ENCODE measurements around the gene HSPA14.
"Not testable (repeated sequence)": the region's sequence is repeated elsewhere in the genome, so short reads cannot be mapped to it uniquely, and the experiment has no call there.

Gene HSPA14, protein sequence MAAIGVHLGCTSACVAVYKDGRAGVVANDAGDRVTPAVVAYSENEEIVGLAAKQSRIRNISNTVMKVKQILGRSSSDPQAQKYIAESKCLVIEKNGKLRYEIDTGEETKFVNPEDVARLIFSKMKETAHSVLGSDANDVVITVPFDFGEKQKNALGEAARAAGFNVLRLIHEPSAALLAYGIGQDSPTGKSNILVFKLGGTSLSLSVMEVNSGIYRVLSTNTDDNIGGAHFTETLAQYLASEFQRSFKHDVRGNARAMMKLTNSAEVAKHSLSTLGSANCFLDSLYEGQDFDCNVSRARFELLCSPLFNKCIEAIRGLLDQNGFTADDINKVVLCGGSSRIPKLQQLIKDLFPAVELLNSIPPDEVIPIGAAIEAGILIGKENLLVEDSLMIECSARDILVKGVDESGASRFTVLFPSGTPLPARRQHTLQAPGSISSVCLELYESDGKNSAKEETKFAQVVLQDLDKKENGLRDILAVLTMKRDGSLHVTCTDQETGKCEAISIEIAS

DNA sequence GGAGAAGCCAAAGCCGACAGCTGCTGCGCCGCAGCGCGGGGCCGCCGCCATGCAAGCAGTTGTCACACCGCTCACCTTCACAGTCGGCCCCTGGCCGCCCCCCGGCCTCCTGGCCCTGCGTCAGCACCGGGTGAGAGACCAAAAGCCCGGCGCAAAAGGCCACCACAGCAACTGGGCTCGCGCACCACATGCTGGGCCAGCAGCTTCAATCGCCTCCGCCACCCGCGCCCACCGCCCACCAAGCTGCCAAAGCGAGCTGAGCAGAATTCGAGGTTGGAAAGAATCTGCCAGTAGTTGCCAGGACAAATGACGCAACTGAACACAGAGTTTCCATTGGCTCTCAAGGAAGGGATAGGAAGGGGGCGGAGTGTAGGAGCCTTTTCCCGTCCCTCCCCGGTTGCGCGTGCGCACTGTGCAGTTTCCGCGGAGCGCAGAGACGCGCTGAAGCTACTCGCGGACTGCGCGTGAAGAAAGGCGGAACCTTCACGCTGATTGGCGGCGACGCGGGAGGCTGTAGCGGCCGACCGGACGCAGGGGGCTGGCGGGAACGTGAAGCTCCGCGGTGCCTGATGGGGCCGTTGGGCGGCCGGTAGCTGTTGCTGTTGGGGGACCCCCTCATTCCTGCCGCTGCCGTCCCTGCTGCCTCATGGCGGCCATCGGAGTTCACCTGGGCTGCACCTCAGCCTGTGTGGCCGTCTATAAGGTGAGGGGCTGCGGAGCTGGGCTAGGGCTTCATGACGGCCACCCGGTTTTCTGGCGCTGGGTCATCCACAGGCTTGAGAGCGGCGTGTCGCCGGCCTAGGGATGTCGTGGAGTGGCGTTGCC, at the start of gene HSPA14, which contains the start of the genes CDNF and MSANTD7:
Gene HSPA14 (plus strand): TSS at position 550 of the 825 bp plus-strand sequence. CDS start 97 bp downstream, at position 647.
Gene CDNF (minus strand): TSS at position 281 of the 825 bp plus-strand sequence. CDS start 91 bp downstream, at position 190.
Gene MSANTD7 (plus strand): TSS at position 550 of the 825 bp plus-strand sequence. CDS start 3,979 bp downstream, outside the sequence.
- peak; percentile 98 for DNase-seq (ENCODE audit: low read depth in 2 of 2)

DNA sequence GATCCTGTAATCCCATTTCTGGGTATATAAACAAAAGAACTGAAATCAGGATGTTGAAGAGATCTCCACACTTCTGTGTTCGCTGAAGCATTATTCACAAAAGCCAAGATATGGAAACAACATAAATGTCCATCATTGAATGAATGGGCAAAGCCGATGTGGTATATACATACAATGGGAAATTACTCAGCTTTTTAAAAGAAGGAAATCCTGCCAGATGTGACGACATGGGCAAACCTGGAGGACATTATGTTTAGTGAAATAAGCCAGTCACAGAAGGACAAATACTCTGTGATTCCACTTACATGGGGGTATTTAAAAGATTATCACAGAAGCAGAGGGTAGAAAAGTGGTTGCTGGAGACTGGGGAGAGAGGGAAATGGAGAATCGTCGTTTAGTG, 39.5 kb upstream of the HSPA14 start:
- DNase-seq (ENCODE audit: low read depth in 2 of 2): no peak

DNA sequence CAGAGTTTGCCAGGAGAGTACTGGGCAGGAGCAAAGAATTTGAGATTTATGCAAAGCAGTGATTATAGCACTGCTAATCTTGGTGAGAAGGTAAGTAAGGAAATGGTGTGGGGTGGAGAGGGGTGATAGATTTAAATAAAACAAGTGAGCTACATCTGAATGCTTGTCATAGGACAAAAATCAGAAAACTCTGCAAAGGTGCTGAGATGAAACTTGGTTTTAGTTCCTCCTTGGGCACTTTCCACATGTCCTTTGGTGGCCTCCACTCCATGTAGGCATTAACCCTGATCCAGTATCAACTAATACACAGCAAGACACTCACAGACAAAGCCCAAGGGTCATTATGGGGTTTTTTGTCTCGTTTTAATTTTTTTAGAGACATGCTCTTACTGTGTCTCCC, 37.7 kb upstream of the HSPA14 start:
- DNase-seq (ENCODE audit: low read depth in 2 of 2): no peak

DNA sequence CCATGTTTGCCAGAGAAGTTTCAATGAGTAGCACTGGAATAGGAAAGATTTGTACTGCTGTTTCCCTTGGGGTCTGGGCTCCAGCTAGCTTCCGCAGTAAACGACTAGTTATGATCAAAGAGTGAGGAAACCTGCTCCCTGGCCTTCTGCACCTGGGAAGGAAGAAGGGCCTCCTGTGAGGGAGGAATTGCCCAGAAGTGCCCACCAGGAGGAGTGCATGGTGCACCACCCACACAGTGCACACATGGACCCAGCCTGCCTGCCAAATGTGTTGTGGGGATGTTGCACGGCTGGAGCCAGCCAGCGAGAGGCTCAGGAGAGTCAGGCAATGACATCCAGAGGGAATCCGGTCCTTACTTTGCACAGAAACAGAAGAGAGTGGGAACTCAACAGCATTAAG, 36.4 kb upstream of the HSPA14 start:
- no peak for DNase-seq (ENCODE audit: low read depth in 2 of 2)

DNA sequence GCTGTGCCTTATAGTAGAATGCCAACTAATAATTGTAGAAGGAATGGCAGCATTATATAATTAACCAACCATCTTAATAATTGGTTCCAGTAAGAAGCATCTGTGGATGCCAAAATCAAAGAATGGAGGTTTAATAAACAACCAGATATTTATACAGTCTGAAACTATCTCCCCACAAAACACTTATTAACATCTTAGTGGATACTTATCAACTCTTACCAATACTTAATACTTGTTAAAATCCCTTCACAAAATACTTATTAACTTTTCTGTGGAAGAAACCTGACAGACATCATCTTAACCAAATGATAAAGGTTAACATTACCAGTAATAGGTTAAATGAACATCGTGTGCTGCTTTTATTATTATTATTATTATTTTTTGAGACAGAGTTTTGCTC, 34.3 kb upstream of the HSPA14 start:
- no peak for DNase-seq (ENCODE audit: low read depth in 2 of 2)

DNA sequence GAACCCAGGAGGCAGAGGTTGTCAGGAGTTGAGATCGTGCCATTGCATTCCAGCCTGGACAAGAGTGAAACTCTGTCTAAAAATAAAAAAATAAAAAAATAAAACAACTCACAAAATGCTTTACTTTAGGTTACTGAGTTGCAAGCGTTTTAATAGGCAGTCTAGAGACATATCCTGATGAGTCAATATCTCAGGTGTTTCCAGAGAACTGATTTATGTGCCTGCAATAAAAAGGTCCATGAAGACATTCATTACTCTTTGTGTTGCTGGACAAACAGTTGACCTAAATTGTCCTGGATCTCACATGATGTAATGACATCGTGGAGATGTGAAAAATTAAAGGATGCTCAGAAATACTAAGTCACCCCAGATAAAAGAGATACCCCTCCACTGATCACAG, 31.8 kb upstream of the HSPA14 start:
- DNase-seq (ENCODE audit: low read depth in 2 of 2): no peak

DNA sequence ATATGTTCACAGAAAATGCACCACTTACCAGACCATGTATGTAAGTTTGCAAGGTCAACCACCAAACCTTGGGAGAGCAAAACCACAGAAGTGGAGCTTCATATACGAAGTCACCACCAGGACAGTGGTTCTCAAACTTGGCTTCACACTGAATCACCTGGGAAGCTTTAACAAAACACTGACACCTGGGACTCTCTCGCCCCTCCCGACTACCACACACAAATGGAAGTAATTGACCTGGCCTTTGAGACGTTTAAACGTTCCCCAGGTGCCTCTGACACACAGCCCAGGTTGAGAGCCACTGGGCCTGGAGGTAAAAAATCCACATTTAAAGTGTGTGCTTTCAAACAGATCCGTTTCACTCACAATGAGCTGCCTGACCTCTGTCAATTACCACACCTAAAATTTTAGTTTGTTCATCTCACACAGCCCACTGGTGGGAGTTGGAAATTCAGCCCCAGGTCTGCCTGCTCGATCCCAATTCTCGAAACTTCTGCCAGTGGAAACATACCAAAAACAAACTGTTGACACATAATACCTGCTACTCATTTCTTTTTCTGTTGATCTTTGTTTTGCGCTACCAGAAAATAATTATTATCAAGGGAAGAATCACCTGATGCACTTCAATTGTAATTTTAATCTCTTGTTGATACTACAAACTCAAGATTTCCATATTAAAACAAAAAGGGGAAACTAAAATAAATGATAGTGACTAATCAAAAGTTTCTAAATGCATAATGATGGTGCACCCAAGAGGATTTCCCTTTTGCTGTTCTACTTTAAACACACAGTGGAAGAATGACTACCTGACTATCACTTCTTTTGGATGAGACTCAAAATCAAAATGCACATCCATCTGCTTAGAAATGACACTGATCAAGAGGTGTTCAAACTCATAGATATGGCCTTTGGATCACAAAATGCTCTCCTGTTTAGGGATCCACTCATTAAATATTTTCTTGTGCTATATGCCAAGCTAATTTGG, 26.8 kb upstream of the HSPA14 start:
- no peak for DNase-seq (ENCODE audit: low read depth in 2 of 2)

DNA sequence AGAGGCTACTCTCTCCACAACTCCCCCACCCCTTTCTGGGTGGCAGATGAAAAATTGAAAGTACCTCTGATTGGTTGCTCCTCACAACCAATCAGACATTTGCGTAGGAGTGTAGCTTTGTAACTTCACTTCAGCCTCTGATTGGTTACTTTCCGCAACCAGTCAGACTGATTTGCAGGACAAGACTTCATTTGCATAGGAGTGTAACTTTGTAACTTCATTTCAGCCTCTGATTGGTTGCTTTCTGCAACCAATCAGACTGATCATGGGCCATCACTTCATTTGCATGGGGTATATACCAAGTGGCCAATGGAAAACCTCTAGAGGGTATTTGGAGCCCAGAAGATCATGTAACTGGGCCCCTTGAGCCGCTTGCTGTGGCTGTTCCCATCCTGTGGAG, 25.8 kb upstream of the HSPA14 start:
- no peak for DNase-seq (ENCODE audit: low read depth in 2 of 2)

DNA sequence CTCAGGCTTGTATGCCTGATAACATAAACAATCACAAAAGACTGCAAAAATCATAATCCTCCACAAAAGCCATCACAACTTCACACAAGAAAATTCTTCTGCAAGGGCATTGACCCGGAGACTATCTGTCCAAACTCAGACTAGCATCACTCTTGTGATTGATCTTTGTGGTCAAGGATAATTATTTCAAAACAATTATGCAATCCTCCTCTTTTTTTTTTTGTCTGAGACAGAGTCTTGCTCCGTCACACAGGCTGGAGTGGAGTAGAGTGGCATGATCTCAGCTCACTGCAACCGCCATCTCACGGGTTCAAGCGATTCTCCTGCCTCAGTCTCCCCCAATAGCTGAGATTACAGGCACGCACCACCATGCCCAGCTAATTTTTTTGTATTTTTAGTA, 22.4 kb upstream of the HSPA14 start:
- DNase-seq (ENCODE audit: low read depth in 2 of 2): no peak

DNA sequence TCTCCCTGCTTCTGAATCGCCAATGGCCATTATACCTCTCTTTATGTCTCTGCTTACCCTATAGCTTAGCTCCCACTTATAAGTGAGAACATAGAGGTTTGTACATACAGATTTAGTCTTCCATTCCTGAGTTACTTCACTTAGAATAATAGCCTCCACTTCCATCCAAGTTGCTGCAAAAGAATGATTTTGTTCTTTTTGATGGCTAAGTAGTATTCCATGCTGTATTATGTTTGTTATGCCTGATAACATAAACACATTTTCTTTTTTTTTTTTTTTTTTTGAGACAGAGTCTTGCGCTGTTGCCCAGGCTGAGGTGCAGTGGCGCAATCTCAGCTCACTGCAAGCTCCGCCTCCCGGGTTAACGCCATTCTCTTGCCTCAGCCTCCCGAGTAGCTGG, 21.4 kb upstream of the HSPA14 start:
- DNase-seq (ENCODE audit: low read depth in 2 of 2): not testable (repeated sequence)

DNA sequence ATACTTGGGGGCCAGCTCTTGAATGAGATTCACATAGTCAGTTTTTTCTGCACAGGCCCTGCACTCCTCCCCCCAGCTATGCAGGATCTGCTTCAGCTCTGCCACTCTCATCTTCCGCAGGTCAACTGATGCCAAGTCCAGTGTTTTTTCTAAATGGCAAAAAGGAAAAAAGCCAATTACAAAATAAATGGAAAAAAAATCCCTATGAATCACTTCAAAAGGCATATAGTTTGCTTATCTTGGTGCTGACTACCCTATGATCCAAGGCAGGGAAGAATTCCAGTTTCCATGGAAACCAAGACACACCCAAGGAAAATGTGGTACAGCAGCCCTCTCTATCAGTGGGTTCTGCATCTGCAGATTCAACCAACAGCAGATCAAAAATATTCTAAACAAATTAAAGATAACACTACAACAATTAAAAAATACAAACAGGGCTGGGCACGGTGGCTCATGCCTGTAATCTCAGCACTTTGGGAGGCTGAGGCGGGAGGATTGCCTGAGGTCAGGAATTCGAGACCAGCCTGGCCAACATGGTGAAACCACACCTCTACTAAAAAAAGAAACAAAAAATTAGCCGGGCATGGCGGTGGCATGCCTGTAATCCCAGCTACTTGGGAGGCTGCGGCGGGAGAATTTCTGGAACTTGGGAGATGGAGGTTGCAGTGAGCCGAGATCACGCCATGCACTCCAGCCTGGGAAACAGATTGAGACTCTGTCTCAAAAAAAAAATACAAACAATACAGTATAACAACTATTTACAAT, 17.9 kb upstream of the HSPA14 start:
- DNase-seq (ENCODE audit: low read depth in 2 of 2): no peak

DNA sequence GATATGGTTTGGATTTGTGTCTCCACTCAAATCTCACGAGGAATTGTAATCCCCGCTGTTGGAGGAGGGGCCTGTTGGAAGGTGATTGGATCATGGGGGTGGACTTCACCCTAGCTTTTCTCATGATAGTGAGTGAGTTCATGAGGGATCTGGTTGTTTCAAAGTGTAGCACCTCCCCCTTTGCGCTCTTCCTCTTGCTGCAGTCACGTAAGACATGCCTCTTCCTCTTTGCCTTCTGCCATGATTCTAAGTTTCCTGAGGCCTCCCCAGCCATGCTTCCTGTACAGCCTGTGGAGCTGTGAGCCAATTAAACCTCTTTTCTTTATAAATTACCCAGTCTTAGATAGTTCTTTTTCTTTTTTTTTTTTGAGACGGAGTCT, 17.3 kb upstream of the HSPA14 start:
- DNase-seq (ENCODE audit: low read depth in 2 of 2): no peak

DNA sequence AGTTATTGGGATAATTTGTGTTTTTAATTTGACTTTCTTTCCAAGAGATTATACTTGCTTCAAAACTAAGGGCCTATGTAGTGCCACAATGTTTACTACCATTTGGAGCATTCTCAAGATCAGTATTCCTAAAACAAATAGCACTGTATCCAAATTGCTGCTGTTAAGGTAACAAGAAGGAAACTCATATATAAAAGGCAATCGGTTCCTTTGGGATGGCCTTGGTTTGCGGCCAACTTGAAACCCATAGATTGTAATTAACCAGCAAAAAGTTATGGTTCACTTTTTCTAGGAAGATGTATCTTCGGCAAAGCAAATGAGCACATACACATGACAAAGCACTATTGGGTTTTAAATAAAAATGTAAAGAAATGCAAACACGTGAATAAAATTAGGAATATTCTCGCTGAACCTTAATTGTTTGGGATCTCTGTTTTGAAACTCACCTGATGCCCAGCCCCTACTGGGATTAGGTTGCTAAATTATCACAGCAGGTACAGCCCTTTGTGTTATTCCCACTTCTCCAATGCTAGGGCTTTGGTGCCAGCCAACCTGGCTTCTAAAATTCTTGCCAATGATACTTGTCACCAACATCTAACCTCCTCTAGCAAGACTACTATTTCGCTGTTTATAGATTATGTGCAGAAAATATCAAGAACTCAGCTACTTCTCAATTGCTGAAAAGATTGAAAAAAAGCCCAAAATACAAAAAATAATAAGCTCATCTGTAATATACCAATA, 16.3 kb upstream of the HSPA14 start:
- no peak for DNase-seq (ENCODE audit: low read depth in 2 of 2)

DNA sequence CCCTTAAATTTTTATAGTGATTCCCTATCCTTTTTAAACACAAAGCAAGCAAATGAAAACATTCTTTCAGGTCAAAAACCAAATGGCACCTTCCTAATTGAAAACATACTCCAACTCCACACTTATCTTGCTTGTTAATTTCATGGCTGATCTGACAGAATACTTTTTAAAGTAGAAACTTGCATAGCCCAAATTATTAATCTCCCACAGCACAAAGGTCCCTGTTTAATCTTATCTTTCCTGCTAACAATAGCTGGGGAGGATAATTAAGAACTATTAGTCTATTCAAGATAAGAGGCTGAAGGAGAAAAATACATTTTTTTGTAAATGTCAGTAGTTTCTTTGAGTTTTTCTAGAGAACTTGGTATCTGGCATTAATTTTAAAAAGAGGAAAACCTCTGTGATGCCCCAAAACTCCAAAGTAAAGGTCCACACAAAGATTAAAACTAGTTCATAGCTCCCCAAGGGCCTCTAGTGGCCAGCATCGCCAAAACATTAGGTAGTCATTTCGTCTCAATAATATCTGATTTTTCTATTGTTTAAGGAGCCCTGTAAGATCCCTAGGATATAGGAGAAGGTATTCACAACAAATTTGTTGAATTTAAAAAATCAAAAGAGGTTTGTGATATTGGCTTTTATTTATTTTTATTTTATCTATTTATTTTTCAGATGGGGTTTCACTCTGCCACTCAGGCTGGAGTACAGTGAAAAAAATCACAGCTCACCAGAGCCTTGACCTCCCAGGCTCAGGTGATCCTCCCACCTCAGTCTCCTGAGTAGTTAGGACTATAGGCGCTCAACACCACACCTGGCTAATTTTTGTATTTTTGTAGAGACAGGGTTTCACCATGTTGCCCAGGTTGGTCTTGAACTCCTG, 15.0 kb upstream of the HSPA14 start:
- no peak for DNase-seq (ENCODE audit: low read depth in 2 of 2)

DNA sequence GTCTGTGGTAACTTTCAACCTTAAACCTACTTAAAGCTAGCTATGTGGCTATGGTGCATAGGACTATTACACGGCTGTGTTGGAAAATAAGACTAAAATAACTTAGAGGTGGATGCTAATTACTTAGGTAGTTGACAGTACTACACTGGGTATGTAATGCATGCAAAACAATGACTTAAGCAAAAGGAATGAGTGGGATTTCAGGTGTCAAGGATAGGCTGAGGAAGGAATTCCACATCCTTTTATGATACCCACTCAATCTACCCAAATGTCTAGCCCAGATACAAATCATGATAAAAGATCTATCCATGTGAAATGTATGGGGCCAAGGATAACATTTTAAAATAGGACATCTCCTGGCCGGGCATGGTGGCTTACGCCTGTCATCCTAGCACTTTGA, 14.1 kb upstream of the HSPA14 start:
- no peak for DNase-seq (ENCODE audit: low read depth in 2 of 2)

DNA sequence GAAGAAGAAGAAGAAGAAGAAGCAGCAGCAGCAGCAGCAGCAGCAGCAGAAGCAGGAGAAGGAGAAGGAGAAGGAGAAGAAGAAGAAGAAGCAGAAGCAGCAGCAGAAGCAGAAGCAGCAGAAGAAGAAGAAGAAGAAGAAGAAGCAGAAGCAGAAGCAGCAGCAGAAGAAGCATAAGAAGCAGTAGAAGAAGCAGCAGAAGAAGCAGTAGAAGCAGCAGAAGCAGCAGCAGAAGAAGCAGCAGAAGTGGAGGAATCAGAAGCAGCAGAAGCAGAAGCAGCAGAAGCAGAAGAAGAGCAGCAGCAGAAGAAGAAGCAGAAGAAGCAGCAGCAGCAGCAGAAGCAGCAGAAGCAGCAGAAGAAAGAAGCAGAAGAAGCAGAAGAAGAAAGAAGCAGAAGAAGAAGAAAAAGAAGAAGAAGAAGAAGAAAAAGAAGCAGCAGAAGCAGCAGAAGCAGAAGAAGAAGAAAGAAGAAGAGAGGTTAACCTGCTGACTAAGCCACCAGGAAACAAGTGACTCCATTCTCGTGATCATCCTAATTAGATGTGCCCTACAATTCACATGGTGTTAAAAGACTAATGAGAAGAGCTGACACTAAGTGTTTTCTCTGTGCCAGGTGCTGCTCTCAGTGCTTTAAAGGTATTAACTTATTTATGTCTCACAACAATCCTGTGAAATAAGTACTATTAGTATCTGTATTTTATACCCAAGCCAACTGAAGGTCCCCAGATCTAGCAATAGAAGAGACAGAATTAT, 11.9 kb upstream of the HSPA14 start:
- no peak for DNase-seq (ENCODE audit: low read depth in 2 of 2)

DNA sequence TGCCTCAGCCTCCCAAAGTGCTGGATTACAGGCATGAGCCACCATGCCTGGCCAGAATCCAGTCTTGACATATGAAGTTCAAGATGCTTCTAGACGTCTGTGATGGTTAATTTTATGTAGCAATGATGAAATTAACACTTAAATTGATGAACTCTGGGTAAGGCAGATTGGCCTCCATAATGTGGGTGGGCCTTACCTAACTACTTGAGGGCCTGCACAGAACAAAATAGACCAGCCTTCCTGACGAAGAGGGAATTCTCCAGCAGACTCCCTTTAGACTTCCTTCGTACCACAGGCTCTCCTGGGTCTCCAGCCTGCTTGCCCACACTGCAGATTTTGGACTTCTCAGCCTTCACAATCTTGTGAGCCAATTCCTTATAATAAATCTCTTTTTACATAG, 5.0 kb upstream of the HSPA14 start:
- no peak for DNase-seq (ENCODE audit: low read depth in 2 of 2)

DNA sequence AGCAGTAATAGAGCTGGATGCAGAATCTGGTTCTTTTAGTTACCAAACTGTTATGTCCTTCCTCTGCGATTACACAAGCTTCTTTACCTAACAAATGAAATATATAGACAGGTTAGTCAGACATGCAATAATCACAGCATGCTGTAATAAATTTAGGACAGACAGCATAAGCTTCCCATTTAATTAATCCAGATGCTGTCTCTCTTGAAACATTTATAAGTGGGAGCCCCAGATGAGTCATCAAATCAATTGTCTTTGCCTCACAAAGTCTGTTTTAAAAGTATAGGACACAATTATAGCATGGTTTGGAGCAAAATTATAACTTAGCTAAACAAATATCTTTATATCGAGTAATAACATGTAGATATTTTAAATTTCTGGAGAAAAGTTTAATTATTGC, 1.9 kb upstream of the HSPA14 start:
- DNase-seq (ENCODE audit: low read depth in 2 of 2): no peak

All from stimulated activated CD8-positive, alpha-beta memory T cell treated with anti-CD3 and anti-CD28 coated beads, Interleukin-15, amount 100 ng/mL, for 4 hours (primary cell).